ENCODE results near the gene COL23A1. TPM values are rescaled to one million over a fixed set of nuclear protein-coding genes. Genes with fewer than 3 reads are reported as not detected.
"Not testable (repeated sequence)": the region's sequence is repeated elsewhere in the genome, so short reads cannot be mapped to it uniquely, and the experiment has no call there.

The COL23A1 gene
- total RNA-seq, 2 donors from 2014 or later = not detected

DNA sequence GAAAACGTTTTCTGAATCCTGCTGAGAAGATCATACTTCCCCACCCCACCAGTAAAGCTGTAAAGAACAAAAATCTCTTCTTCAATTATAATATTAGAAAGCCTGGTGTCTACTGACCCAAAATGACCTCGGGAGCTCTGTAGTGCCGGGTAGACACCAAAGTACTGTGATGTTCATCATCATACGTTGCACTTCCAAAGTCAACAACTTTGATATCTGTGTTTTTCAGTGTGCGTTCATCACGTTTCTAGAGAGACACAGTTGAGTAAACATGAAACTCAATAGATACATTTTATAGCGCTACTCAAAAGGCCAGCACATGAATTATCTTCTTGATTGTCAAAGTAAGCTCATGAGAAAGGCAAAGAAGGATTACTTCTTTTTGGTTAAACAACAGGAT, 22.1 kb upstream of the COL23A1 start:
- ATAC-seq (no peak), DNase-seq (no peak)
- no peaks in the 10 kb centered on the region for H3K27me3 Mint-ChIP-seq
- H3K4me3 Mint-ChIP-seq = no peak overlapping the region
- peaks cover 14% of the 10 kb centered on the region for H3K36me3 Mint-ChIP-seq (ENCODE audit: low read depth)
- peaks cover 13% of the 10 kb centered on the region for H3K4me1 Mint-ChIP-seq
- H3K9me3 ChIP-seq (ENCODE audit: control insufficient read depth, low read length, poor library complexity, severe bottlenecking) = peaks cover 3% of the 10 kb centered on the region
- H3K27ac Mint-ChIP-seq = peak overlapping the region; percentile 21

DNA sequence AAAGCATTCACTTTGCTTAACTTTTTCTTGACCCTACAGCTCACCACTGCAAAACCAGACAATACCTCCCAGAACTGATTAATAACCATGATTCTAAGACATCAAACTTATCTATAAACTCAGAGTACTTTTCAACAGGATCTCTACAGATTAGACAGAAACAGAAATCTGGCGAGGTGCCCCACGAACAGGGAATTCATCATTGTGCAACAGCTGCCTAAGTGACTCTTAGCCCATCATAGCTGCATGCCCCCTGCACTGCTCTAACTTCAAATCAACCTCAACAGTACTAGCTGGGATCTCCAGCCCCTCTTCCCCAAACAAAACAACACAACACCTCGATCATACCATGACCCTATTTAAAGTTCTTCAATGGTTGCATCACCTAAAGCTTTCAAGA, 16.1 kb upstream of the COL23A1 start:
- Mint-ChIP-seq H3K27me3 (no peaks in the 10 kb centered on the region), H3K36me3 (ENCODE audit: low read depth) (peaks cover 10% of the 10 kb centered on the region), H3K4me1 (peaks cover 4% of the 10 kb centered on the region), H3K27ac (peak overlapping the region; percentile 84), H3K4me3 (no peak overlapping the region)
- DNase-seq (no peak), ATAC-seq (no peak)
- H3K9me3 ChIP-seq (ENCODE audit: control insufficient read depth, low read length, poor library complexity, severe bottlenecking) = peaks cover 3% of the 10 kb centered on the region

DNA sequence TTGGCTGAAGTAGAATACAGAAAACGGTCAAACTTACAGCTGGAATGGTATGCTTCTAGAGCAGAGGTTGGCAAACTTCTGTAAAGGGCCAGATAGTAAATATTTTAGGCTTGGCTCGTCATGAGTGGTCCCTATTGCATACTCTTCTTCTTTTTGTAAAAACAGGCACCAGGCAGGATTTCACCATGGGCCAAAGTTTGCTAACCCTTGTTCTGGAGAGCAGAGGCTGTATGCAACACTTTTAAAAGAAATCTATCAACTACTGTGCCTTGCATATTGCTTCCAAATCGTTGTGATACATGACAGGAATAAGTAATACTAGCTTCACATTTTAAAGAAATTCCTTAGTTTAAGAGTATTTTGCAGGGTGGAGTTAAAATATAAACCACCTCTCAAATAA, 15.6 kb upstream of the COL23A1 start:
- Mint-ChIP-seq H3K36me3 (ENCODE audit: low read depth) (peaks cover 10% of the 10 kb centered on the region), H3K4me1 (peaks cover 6% of the 10 kb centered on the region), H3K4me3 (no peak overlapping the region), H3K27me3 (no peaks in the 10 kb centered on the region), H3K27ac (no peak overlapping the region)
- ATAC-seq (no peak), DNase-seq (no peak)
- H3K9me3 ChIP-seq (ENCODE audit: control insufficient read depth, low read length, poor library complexity, severe bottlenecking) = peaks cover under 1% of the 10 kb centered on the region

DNA sequence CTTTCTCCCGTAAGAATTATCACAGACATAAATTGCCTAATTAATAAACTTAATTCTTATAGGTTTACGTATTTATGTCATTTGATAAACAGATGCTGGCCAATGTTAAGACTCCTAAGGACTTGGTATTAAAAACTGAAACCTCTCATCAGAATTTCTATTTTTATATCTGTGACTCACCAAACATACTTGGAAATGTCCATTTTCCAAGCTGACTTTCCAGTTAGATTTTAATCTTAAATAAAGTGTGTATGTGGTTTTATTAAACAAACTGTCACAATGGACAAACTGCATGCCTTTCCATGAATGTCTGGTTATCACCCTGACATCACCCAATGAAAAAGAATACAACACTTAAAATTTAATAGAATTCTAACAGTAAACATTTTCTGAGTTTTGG, 12.6 kb upstream of the COL23A1 start:
- Mint-ChIP-seq H3K4me3 (no peak overlapping the region), H3K27ac (no peak overlapping the region), H3K4me1 (peaks cover 2% of the 10 kb centered on the region), H3K36me3 (ENCODE audit: low read depth) (peaks cover 6% of the 10 kb centered on the region), H3K27me3 (no peaks in the 10 kb centered on the region)
- H3K9me3 ChIP-seq (ENCODE audit: control insufficient read depth, low read length, poor library complexity, severe bottlenecking) = no peaks in the 10 kb centered on the region
- no peak for ATAC-seq
- no peak for DNase-seq

DNA sequence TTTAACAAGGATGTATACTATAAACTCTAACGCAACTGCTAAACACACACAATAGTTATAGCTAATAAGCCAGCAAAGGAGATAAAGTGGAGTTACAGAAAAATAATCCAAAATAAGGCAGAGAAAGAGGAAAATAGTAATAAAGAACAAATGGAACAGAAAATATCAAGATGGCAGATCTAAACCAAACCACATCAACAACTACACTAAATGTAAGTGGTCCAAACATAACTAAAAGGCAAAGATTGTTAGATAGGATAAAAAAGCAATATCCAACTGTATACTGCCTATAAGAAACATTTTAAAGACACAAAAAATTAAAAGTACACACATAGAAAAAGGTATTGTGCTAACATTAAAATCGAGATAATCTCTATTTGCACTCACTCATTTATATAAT, 5.6 kb upstream of the COL23A1 start:
- H3K36me3 Mint-ChIP-seq (ENCODE audit: low read depth) = peaks cover 2% of the 10 kb centered on the region
- peaks cover 2% of the 10 kb centered on the region for H3K4me1 Mint-ChIP-seq
- H3K4me3 Mint-ChIP-seq = no peak overlapping the region
- H3K9me3 ChIP-seq (ENCODE audit: control insufficient read depth, low read length, poor library complexity, severe bottlenecking) = no peaks in the 10 kb centered on the region
- no peak overlapping the region for H3K27ac Mint-ChIP-seq
- no peak for ATAC-seq
- DNase-seq = no peak
- peaks cover 15% of the 10 kb centered on the region for H3K27me3 Mint-ChIP-seq

DNA sequence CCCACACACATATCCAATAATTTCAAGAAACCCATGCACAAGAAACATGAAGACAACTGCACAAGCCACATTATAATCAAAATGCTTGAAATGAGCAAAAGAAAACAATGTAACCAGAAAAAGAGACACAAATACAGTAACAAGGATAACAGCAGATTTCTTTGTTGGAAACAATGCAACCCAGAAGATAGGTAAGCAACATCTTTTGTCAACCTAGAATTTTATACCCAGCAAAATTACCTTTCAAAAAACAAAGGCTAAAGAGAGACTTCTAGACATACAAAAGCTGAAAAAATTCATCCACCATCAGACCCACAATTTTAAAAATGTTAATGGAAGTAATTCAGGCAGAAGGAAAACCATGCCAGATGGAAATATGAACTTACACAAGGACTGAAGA, 5.0 kb upstream of the COL23A1 start:
- Mint-ChIP-seq H3K4me3 (no peak overlapping the region), H3K36me3 (ENCODE audit: low read depth) (peaks cover 2% of the 10 kb centered on the region), H3K4me1 (peaks cover 5% of the 10 kb centered on the region), H3K27ac (no peak overlapping the region), H3K27me3 (peaks cover 17% of the 10 kb centered on the region)
- H3K9me3 ChIP-seq (ENCODE audit: control insufficient read depth, low read length, poor library complexity, severe bottlenecking) = no peaks in the 10 kb centered on the region
- no peak for DNase-seq
- ATAC-seq = no peak

DNA sequence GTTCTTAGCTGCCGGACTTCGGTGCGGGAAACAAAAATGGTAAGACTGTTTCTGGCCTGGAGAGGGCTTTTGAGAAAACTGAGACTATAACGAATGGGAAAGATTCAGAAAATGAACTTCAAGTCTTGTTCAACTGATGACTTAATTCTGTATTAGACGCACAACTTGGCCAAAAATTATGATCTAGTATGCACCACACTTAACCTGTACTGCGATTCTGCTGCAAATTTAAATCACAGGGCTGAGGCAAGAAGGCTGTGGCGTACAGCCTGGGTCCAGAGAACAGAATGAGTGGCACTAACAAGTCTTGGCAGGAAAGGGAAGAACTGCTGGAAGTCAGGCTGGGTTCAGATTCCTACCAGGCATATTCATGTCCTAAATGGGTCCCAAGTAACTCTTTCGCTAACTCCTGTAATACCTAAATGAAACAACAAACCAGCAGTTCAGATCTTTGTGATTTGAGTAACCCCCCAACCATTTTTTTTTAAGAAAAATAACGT, 781 bp upstream of the COL23A1 start:
- H3K4me1 Mint-ChIP-seq = peaks cover 5% of the 10 kb centered on the region
- DNase-seq = no peak
- ATAC-seq = no peak
- no peak overlapping the region for H3K27ac Mint-ChIP-seq
- peaks cover 2% of the 10 kb centered on the region for H3K36me3 Mint-ChIP-seq (ENCODE audit: low read depth)
- H3K4me3 Mint-ChIP-seq = peak overlapping the region; percentile 83
- no peaks in the 10 kb centered on the region for H3K9me3 ChIP-seq (ENCODE audit: control insufficient read depth, low read length, poor library complexity, severe bottlenecking)
- peaks cover 47% of the 10 kb centered on the region for H3K27me3 Mint-ChIP-seq

DNA sequence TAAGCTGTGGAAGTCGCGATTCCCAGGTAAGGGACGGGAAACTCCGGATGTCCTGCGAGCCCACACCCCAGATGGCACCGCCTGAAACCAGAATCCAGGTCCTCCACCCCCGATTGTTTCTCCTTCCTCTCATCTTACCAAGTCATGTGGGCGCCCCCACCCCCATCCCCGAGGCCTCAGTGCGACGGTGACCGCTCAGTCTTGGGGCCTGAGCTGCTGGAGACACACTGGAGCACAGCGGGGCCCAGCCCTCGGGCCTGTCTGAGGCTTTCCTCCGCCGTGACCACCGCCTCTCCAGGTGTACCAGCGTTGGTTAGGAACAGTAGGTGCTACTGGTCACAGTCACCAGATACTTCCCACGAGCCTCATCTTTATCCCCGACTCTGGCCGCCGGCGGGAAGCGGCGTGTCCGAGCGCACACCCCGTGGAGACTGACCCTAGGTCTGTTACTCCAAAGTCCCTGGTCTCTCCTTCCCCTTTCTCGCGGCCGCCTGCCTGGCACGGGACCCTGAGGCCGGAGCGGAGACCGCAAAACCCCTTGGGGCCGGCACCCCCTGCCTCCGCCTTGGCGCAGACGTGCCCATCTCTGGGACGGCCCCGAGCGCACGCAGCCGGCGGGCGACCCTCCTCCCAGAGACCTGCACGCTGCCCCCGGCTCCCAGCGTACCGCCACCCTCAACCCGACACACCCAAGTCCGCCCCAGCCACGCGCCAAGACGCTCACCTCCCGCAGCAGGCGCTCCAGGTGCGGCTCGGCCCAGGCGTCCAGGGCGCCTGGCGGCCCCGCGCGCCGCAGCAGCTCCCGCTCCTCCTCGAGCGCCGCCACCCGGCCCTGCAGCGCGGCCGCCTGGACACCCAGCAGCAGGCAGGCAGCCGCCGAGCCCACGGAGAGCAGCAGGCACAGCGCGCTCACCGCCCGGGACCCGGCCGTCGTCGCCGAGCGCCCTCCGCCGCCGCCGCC, 733 bp downstream of the COL23A1 start:
- Mint-ChIP-seq H3K27ac (no peak overlapping the region), H3K27me3 (peaks cover 47% of the 10 kb centered on the region), H3K4me3 (peak overlapping the region; percentile 65), H3K4me1 (peaks cover 5% of the 10 kb centered on the region), H3K36me3 (ENCODE audit: low read depth) (peaks cover 1% of the 10 kb centered on the region)
- H3K9me3 ChIP-seq (ENCODE audit: control insufficient read depth, low read length, poor library complexity, severe bottlenecking) = no peaks in the 10 kb centered on the region
- DNase-seq = no peak
- ATAC-seq = peak; percentile 35

DNA sequence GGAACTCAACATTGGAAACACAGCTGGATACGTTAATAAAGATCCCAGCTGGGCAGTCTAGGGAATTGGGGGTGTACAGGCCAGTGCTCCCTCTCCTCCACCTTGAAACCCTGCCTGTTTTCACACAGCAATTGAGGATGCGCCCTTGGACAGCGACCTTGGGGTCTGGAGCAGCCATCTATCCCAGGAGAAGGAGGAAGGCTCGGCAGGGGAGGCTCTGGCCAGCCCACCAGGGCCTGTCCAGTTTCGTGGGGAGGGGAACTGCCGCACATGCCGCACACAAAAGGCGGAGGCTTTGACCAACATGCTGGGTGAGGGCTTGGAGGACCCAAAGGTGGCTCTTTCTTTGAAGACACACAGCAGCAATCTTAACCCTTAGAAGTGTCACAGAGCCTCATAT, 1.4 kb downstream of the COL23A1 start:
- H3K27ac Mint-ChIP-seq = no peak overlapping the region
- ATAC-seq (no peak), DNase-seq (no peak)
- H3K4me3 Mint-ChIP-seq = peak overlapping the region; percentile 65
- H3K4me1 Mint-ChIP-seq = peaks cover 5% of the 10 kb centered on the region
- H3K9me3 ChIP-seq (ENCODE audit: control insufficient read depth, low read length, poor library complexity, severe bottlenecking) = no peaks in the 10 kb centered on the region
- no peaks in the 10 kb centered on the region for H3K36me3 Mint-ChIP-seq (ENCODE audit: low read depth)
- H3K27me3 Mint-ChIP-seq = peaks cover 47% of the 10 kb centered on the region

DNA sequence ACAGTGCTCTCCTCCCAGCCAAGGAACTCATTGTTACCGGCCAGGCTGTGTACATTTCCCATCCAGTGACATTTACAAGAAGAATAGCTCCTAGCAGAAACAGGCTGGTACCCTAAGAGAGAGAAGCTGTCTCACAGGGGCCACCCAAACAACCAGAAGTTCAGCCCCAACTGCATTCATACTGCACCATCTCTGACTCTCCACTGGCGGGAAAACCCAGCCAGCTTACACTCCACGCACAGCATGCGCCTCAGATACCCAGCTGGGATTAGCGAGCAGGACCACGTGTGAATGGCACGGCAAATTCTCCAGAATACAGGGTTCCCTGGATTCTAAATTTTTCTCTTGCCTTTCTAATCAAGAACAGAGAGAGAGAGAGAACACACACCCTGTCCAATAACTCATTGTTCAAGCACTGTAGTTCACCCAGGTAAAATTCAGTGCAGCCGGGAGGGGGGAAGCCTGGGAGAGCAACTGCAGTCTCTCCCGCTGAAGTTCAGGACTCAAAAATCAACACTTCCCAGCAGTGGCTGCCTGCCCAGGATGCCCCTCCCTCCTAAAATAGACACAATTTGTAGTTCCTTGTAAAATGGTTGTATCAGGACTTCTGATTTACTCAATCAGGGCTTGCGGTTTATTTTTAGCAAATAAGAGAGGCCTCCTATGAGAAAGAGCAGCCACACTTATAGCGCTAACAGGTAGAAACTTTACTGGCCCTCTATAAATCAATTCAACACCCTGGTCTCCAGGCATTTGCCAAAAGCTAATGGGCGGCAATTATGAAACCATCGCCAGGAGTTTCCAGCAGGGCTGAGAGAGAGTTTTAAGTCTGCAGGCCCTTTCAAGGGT, 2.2 kb downstream of the COL23A1 start:
- Mint-ChIP-seq H3K27ac (no peak overlapping the region), H3K27me3 (peaks cover 47% of the 10 kb centered on the region), H3K4me1 (peaks cover 5% of the 10 kb centered on the region), H3K4me3 (no peak overlapping the region), H3K36me3 (ENCODE audit: low read depth) (no peaks in the 10 kb centered on the region)
- DNase-seq (no peak), ATAC-seq (no peak)
- no peaks in the 10 kb centered on the region for H3K9me3 ChIP-seq (ENCODE audit: control insufficient read depth, low read length, poor library complexity, severe bottlenecking)

DNA sequence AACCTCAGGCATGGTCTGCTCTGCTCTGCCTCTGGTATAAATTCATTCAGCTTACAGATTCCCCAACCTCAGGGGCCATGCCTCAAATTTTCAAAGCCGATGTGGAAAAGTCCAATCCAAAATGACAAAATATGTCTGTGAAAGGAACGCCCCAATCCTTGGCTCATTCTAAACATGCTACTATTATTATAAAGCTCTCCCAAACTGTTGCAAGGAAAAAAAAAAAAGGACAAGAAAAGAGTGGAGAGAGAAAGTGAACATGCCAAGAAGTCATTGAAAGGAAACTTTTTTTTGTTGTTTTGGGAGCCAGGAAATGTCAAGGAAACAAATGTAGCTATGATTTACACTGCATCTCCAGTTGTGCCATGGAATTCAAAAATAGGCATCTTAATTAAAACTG, 3.8 kb downstream of the COL23A1 start:
- Mint-ChIP-seq H3K27ac (no peak overlapping the region), H3K4me1 (peaks cover 5% of the 10 kb centered on the region), H3K4me3 (no peak overlapping the region), H3K36me3 (ENCODE audit: low read depth) (no peaks in the 10 kb centered on the region), H3K27me3 (peaks cover 39% of the 10 kb centered on the region)
- DNase-seq (no peak), ATAC-seq (no peak)
- H3K9me3 ChIP-seq (ENCODE audit: control insufficient read depth, low read length, poor library complexity, severe bottlenecking) = no peaks in the 10 kb centered on the region

DNA sequence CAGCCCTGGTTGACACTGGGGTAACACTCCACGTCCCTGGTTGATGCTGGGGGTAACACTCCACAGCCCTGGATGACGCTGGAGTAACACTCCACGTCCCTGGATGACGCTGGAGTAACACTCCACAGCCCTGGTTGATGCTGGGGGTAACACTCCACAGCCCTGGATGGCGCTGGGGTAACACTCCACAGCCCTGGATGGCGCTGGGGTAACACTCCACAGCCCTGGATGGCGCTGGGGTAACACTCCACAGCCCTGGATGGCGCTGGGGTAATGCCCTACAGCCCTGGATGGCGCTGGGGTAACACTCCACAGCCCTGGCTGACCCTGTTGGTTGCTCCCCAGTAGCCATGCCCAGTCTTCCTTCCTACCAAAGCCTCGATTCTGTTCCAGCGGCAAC, 4.8 kb downstream of the COL23A1 start:
- H3K27me3 Mint-ChIP-seq = peaks cover 29% of the 10 kb centered on the region
- peak; percentile 75 for ATAC-seq

DNA sequence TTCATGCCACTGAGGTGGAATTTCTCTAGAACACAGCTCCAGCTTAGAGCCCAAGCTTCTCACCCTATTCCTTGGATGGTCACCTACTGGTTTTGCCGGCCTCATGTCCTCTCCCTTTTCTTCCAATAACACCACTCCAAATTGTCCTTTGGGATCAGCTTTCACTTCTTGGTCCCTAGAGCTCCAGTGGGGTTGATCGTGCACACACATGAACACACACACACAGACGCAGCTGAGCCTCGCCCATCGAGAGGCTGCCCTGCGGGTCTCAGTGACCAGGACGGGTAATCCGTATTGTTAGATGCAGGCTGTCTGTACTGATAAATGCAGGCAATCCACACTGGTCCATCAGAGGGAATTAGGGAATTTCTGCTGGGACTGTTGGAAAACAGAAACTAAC, 6.9 kb downstream of the COL23A1 start:
- H3K27me3 Mint-ChIP-seq = peaks cover 20% of the 10 kb centered on the region
- H3K4me3 Mint-ChIP-seq = no peak overlapping the region
- no peak overlapping the region for H3K27ac Mint-ChIP-seq
- no peaks in the 10 kb centered on the region for H3K36me3 Mint-ChIP-seq (ENCODE audit: low read depth)
- ATAC-seq = no peak
- no peaks in the 10 kb centered on the region for H3K4me1 Mint-ChIP-seq
- no peak for DNase-seq
- H3K9me3 ChIP-seq (ENCODE audit: control insufficient read depth, low read length, poor library complexity, severe bottlenecking) = no peaks in the 10 kb centered on the region

More for the DNA sequence above, 4.8 kb downstream of the COL23A1 start:
- DNase-seq = peak in 1 of 3 donors; percentile 52
- H3K27ac Mint-ChIP-seq; H3K4me3 Mint-ChIP-seq; H3K9me3 ChIP-seq (ENCODE audit: control insufficient read depth, low read length, poor library complexity, severe bottlenecking); H3K36me3 Mint-ChIP-seq (ENCODE audit: low read depth); H3K4me1 Mint-ChIP-seq: not testable (repeated sequence)

Measured in T-helper 17 cell (primary cell).